ENCODE data around the gene PIK3C2B. TPM values are rescaled to one million over a fixed set of nuclear protein-coding genes. Genes with fewer than 3 reads are reported as not detected.

PIK3C2B gene
- total RNA-seq, 1 experiment from 2014 or later: 17.4 TPM

DNA sequence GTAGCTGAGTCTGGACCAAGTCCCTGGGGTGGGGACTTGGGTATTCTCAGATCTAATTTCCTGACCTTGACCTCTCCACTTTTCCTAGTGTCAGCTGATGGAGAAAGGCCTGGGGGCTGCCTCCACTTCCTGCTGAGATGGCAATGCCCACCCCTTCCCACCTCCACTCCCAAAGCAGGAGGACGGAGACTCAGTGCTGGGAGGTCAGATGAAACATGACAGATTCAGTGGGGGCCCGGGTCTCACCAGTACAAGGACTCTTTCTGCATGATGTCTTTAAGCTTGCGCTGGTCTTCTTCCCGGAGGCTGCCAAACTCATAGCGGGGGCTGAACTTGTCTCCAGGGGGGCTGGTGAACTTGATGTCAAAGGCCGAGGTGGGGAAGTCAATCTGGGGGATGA lies 47.4 kb downstream of the PIK3C2B start:
- RAD21 ChIA-PET (ENCODE audit: low non-redundant PET in 1 of 2, low total read pairs in 2 of 2, uncharacterized antibody in 2 of 2, unreplicated experiment in 2 of 2): interaction anchor here (0.5 to 1.9 kb wide), 6 partner anchors 42 to 360 kb away, joined by 3 to 8 read pairs (median 5); partner anchors contain the start of gene PIK3C2B (in 1 of the 2)
- no peaks in the 10 kb centered on the region for H3K27me3 ChIP-seq (ENCODE audit: insufficient read depth, low read length)
- no peak for DNase-seq (ENCODE audit: low read depth, low spot score)
- H4K20me1 ChIP-seq (ENCODE audit: insufficient read depth): no peaks in the 10 kb centered on the region
- no peak overlapping the region for H3K27ac ChIP-seq (ENCODE audit: low read depth, low read length)
- CTCF ChIA-PET: interaction anchor here (0.5 to 3.1 kb wide), 10 partner anchors 12 to 360 kb away, joined by 4 to 33 read pairs (median 14); partner anchors contain the start of gene PIK3C2B
- no peak overlapping the region for H3K4me2 ChIP-seq (ENCODE audit: low read length)
- H3K36me3 ChIP-seq (ENCODE audit: control insufficient read depth in 1 of 2, insufficient read depth in 2 of 2, low read length in 2 of 2): peaks cover 0 to 2% of the 10 kb centered on the region in 2 experiments; a peak in 2 of 4 replicates
- ATAC-seq: no peak
- no peak overlapping the region for H2AFZ ChIP-seq (ENCODE audit: low read depth, low read length, poor library complexity, severe bottlenecking)
- BruUV-seq (replicated peaks): no TSS peak
- intact Hi-C loops (cut with micrococcal nuclease): loop anchor here (5.0 kb wide), 1 partner anchor 360 kb away; no protein-coding TSS in a partner anchor
- no peaks in the 10 kb centered on the region for H3K9me2 ChIP-seq (ENCODE audit: insufficient read depth)
- H3K9ac ChIP-seq (ENCODE audit: low read length): no peak overlapping the region
- POLR2A ChIA-PET: no interaction called here
- no peaks in the 10 kb centered on the region for H3K79me2 ChIP-seq (ENCODE audit: insufficient read depth, low read length)
- TF ChIP-seq EGR1 (IDR thresholded peaks at IDR 0.05; ENCODE audit: low read depth): no peak
- no peak for TF ChIP-seq ELF1 (IDR thresholded peaks at IDR 0.05; ENCODE audit: borderline replicate concordance, low read depth)
- TF ChIP-seq SRF (IDR thresholded peaks at IDR 0.05; ENCODE audit: low read depth): no peak
- TF ChIP-seq SP1 (IDR thresholded peaks at IDR 0.05; ENCODE audit: low read depth): no peak
- no peak for TF ChIP-seq EZH2 (IDR thresholded peaks at IDR 0.05)
- TF ChIP-seq EZH2phosphoT487 (IDR thresholded peaks at IDR 0.05; ENCODE audit: borderline replicate concordance): no peak
- no peak for TF ChIP-seq JUND (IDR thresholded peaks at IDR 0.05)
- TF ChIP-seq, protein P1, sequence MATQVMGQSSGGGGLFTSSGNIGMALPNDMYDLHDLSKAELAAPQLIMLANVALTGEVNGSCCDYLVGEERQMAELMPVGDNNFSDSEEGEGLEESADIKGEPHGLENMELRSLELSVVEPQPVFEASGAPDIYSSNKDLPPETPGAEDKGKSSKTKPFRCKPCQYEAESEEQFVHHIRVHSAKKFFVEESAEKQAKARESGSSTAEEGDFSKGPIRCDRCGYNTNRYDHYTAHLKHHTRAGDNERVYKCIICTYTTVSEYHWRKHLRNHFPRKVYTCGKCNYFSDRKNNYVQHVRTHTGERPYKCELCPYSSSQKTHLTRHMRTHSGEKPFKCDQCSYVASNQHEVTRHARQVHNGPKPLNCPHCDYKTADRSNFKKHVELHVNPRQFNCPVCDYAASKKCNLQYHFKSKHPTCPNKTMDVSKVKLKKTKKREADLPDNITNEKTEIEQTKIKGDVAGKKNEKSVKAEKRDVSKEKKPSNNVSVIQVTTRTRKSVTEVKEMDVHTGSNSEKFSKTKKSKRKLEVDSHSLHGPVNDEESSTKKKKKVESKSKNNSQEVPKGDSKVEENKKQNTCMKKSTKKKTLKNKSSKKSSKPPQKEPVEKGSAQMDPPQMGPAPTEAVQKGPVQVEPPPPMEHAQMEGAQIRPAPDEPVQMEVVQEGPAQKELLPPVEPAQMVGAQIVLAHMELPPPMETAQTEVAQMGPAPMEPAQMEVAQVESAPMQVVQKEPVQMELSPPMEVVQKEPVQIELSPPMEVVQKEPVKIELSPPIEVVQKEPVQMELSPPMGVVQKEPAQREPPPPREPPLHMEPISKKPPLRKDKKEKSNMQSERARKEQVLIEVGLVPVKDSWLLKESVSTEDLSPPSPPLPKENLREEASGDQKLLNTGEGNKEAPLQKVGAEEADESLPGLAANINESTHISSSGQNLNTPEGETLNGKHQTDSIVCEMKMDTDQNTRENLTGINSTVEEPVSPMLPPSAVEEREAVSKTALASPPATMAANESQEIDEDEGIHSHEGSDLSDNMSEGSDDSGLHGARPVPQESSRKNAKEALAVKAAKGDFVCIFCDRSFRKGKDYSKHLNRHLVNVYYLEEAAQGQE (IDR thresholded peaks at IDR 0.05; ENCODE audit: low read depth): no peak
- TF ChIP-seq, protein P2, sequence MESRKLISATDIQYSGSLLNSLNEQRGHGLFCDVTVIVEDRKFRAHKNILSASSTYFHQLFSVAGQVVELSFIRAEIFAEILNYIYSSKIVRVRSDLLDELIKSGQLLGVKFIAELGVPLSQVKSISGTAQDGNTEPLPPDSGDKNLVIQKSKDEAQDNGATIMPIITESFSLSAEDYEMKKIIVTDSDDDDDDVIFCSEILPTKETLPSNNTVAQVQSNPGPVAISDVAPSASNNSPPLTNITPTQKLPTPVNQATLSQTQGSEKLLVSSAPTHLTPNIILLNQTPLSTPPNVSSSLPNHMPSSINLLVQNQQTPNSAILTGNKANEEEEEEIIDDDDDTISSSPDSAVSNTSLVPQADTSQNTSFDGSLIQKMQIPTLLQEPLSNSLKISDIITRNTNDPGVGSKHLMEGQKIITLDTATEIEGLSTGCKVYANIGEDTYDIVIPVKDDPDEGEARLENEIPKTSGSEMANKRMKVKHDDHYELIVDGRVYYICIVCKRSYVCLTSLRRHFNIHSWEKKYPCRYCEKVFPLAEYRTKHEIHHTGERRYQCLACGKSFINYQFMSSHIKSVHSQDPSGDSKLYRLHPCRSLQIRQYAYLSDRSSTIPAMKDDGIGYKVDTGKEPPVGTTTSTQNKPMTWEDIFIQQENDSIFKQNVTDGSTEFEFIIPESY (IDR thresholded peaks at IDR 0.05; ENCODE audit: extremely low read depth, insufficient replicate concordance, low read length): no peak
- no peak for TF ChIP-seq POLR2A (IDR thresholded peaks at IDR 0.05; ENCODE audit: borderline replicate concordance, extremely low read depth, insufficient read depth, insufficient read length)
- no peak for TF ChIP-seq ZNF274 (IDR thresholded peaks at IDR 0.05; ENCODE audit: low read depth, low read length)
- TF ChIP-seq, protein P3, sequence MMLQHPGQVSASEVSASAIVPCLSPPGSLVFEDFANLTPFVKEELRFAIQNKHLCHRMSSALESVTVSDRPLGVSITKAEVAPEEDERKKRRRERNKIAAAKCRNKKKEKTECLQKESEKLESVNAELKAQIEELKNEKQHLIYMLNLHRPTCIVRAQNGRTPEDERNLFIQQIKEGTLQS (IDR thresholded peaks at IDR 0.05): no peak
- TF ChIP-seq SIN3A (IDR thresholded peaks at IDR 0.05; ENCODE audit: low read depth): no peak
- TF ChIP-seq RAD21 (IDR thresholded peaks at IDR 0.05; ENCODE audit: low read depth): no peak
- TF ChIP-seq CEBPB (IDR thresholded peaks at IDR 0.05; ENCODE audit: low read depth): no peak
- no peak for TF ChIP-seq FOSL1 (IDR thresholded peaks at IDR 0.05; ENCODE audit: low read depth)
- no peak for TF ChIP-seq POLR2AphosphoS5 (IDR thresholded peaks at IDR 0.05; ENCODE audit: low read depth, low read length)
- no peak for TF ChIP-seq ZFX (IDR thresholded peaks at IDR 0.05)
- peaks cover 17 to 45% of the 10 kb centered on the region in 2 experiments for H3K4me1 ChIP-seq (ENCODE audit: control insufficient read depth in 1 of 2, insufficient read depth in 2 of 2, low read length in 2 of 2)
- H3K9me3 ChIP-seq (ENCODE audit: control insufficient read depth in 1 of 2, insufficient read depth in 1 of 2, low read depth in 1 of 2, low read length in 2 of 2): no peaks in the 10 kb centered on the region
- H3K4me3 ChIP-seq (replicated peaks in 1 of 2; ENCODE audit: low read depth in 1 of 2, low read length in 2 of 2): no peak overlapping the region
